A673 (cell line): ENCODE results near the gene MGARP. TPM values are rescaled to one million over a fixed set of nuclear protein-coding genes. Genes with fewer than 3 reads are reported as not detected.

Experiments used
- BruUV-seq: library from RNA; stranded (reverse); fragments of 400-500 nt; replicated peaks from 2 replicates; lab custom pipeline; 2021; lab: Mats Ljungman, UMichigan
- CTCF ChIA-PET: fragments of 300-600 bp; sonication (Branson Sonifier 250); formaldehyde crosslinking; loops from one replicate; lab custom pipeline; 2022; ENCODE audit warnings: antibody characterized with exemption; lab: Charles Lee
- POLR2A ChIA-PET: fragments of 300-600 bp; sonication (Branson Sonifier 250); formaldehyde crosslinking; loops from one replicate; lab custom pipeline; 2022; ENCODE audit warnings: antibody characterized with exemption; ENCODE audit not compliant: low non-redundant PET; lab: Charles Lee
- DNase-seq: peaks from one replicate; pipeline ENCODE4 v3.0.0-alpha.2; 2015; ENCODE audit warnings: low spot score
- H3K27ac ChIP-seq: fragments of 200-600 bp; sonication (generic); 2 replicates; pipeline ENCODE4 v1.5.1; 2016; ENCODE audit warnings: mixed run types, low read depth, mild to moderate bottlenecking, mixed read lengths, antibody characterized with exemption, low read length; ENCODE audit not compliant: poor library complexity, severe bottlenecking
- H3K27me3 ChIP-seq: fragments of 200-600 bp; sonication (generic); replicated peaks from 2 replicates; pipeline ENCODE4 v1.6.1; 2017; ENCODE audit warnings: mixed run types, low read depth, mild to moderate bottlenecking, mixed read lengths, antibody characterized with exemption, low read length; ENCODE audit not compliant: insufficient read depth, poor library complexity
- H3K36me3 ChIP-seq: fragments of 200-600 bp; sonication (generic); 2 replicates; pipeline ENCODE4 v1.6.1; 2016; ENCODE audit warnings: mixed run types, mild to moderate bottlenecking, mixed read lengths, antibody characterized with exemption, low read length; ENCODE audit not compliant: insufficient read depth, poor library complexity, severe bottlenecking
- H3K4me1 ChIP-seq: fragments of 200-600 bp; sonication (generic); 2 replicates; pipeline ENCODE4 v1.6.1; 2017; ENCODE audit warnings: mixed run types, mild to moderate bottlenecking, mixed read lengths, antibody characterized with exemption, low read length; ENCODE audit not compliant: insufficient read depth, poor library complexity, severe bottlenecking
- H3K4me3 ChIP-seq: fragments of 200-600 bp; sonication (generic); 2 replicates; pipeline ENCODE4 v1.5.1; 2016; ENCODE audit warnings: low read depth, mixed run types, mild to moderate bottlenecking, mixed read lengths, low read length; ENCODE audit not compliant: poor library complexity, severe bottlenecking
- H3K9me3 ChIP-seq: fragments of 200-600 bp; sonication (generic); 2 replicates; pipeline ENCODE4 v1.6.1; 2016; ENCODE audit warnings: mixed run types, low read depth, mild to moderate bottlenecking, mixed read lengths, antibody characterized with exemption, low read length; ENCODE audit not compliant: poor library complexity, severe bottlenecking
- EZH2 ChIP-seq: fragments of 200-600 bp; sonication (generic); IDR thresholded peaks from 2 replicates; pipeline ENCODE4 v1.6.1; 2017; ENCODE audit warnings: borderline replicate concordance, low read depth, mild to moderate bottlenecking, mixed read lengths, antibody characterized with exemption, low read length; ENCODE audit not compliant: poor library complexity, severe bottlenecking
- intact Hi-C: fragments of 100-400 bp; cut with micrococcal nuclease; formaldehyde crosslinking; loops from one replicate; pipeline ENCODE4 v1.10.0; 2022; ENCODE audit not compliant: unreplicated experiment
- total RNA-seq: library from RNA; stranded (reverse); gene quantifications from 2 replicates; pipeline ENCODE4 v1.2.3, GENCODE V29; 2021
- TF ChIP-seq, protein P1 (sequence below): fragments of 300-800, 200-600 bp; sonication (generic); conservative IDR thresholded peaks from 2 replicates; pipeline ENCODE4 v1.5.1; 2017; ENCODE audit warnings: low read depth, mild to moderate bottlenecking, antibody characterized with exemption, low read length, moderate library complexity, mixed read lengths

The MGARP gene
- total RNA-seq, 1 experiment from 2014 or later: 6.0 TPM

DNA sequence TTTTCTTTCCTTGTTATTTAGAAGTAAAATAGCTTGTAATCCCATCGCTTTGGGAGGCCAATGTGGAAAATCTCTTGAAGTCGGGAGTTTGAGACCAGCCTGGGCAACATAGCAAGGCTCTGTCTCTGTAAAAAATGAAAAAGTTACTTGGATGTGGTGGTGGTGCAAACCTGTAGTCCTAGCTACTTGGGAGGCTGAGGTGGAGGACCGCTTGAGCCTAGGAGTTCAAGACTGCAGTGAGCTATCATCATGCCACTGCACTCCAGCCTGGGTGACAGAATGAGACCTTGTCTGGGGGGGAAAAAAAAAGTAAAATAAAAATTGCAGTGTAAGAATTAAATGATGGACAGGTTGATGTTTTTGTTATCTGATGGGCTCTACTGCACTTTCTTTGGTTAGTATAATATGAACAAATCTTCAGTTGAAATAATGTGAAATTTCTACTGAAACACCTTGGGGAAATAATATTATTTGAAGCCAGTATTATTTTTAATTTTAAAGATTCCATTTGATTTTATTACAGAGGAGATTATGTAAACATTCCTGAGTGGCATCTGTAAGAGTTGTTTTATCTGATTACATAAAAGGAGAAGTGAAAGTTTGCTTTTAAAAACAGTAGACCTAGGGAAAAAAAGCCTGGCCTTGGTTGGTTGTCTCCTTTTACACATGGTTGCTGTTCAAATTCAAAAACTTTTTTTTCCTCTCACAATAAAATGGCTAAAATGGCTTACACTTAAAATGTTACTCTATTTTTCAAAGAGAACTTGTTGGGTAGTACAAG is 32.7 kb upstream of the MGARP start:
- CTCF ChIA-PET: no interaction called here
- TSS peak; percentile 5 for BruUV-seq
- intact Hi-C loops: no loop called here
- H3K27ac ChIP-seq: peak overlapping the region; percentile 26
- DNase-seq: no peak
- no peaks in the 10 kb centered on the region for H3K27me3 ChIP-seq
- H3K9me3 ChIP-seq: peaks cover 7% of the 10 kb centered on the region
- H3K4me3 ChIP-seq: no peak overlapping the region
- TF ChIP-seq, protein P1, sequence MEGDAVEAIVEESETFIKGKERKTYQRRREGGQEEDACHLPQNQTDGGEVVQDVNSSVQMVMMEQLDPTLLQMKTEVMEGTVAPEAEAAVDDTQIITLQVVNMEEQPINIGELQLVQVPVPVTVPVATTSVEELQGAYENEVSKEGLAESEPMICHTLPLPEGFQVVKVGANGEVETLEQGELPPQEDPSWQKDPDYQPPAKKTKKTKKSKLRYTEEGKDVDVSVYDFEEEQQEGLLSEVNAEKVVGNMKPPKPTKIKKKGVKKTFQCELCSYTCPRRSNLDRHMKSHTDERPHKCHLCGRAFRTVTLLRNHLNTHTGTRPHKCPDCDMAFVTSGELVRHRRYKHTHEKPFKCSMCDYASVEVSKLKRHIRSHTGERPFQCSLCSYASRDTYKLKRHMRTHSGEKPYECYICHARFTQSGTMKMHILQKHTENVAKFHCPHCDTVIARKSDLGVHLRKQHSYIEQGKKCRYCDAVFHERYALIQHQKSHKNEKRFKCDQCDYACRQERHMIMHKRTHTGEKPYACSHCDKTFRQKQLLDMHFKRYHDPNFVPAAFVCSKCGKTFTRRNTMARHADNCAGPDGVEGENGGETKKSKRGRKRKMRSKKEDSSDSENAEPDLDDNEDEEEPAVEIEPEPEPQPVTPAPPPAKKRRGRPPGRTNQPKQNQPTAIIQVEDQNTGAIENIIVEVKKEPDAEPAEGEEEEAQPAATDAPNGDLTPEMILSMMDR: no peak
- TF ChIP-seq EZH2: no peak
- H3K36me3 ChIP-seq: peaks cover 6% of the 10 kb centered on the region
- H3K4me1 ChIP-seq: peaks cover 15% of the 10 kb centered on the region
- POLR2A ChIA-PET: no interaction called here

DNA sequence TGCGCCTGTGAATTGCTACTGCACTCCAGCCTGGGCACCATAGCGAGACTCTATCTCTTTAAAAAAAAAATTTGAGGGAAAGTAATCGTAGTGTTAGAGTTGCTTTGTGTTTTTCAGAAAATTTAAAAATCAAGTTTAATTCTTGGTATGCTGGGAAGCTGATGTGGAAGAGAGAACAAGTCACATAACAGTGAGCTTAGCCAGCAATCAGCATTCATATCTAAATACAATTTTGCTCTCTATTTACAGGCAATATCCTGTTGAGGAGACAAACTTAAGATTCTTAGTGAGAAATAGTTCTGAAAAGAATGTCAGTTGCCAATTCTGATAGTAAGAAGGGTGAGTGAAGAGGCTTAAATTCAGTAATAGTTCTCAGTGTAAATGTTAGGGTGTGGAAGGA is 31.9 kb upstream of the MGARP start:
- CTCF ChIA-PET: no interaction called here
- Histone ChIP-seq H3K36me3 (peaks cover 8% of the 10 kb centered on the region), H3K4me1 (peaks cover 15% of the 10 kb centered on the region), H3K9me3 (peaks cover 7% of the 10 kb centered on the region), H3K27ac (peak overlapping the region; percentile 26), H3K27me3 (no peaks in the 10 kb centered on the region), H3K4me3 (no peak overlapping the region)
- no TSS peak for BruUV-seq
- DNase-seq: no peak
- no peak for TF ChIP-seq EZH2
- TF ChIP-seq, protein P1: no peak
- intact Hi-C loops: no loop called here
- POLR2A ChIA-PET: interaction anchor here (0.7 kb wide), 1 partner anchor 12 kb away, joined by 4 read pairs; no protein-coding TSS in a partner anchor

DNA sequence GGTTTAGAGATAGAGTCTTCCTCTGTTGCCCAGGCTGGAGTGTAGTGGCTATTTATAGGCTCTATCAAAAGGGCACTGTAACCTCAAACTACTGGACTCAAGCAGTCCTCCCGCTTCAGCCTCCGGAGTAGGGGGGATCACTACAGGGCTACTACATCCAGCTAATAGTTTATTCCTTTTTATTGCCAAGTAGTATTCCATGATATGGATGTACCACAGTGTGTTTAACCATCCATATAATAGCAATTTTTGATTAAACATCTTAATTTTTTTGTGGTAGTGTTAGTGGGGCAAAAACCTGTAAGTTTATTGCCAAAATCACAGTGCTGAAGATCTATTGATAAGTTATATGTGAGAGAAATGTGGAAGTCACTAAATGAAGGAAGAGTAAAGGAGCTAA is 24.9 kb upstream of the MGARP start:
- ChIA-PET POLR2A (no interaction called here), CTCF (no interaction called here)
- no TSS peak for BruUV-seq

More for the DNA sequence above, 24.9 kb upstream of the MGARP start:
- Histone ChIP-seq H3K4me1 (no peaks in the 10 kb centered on the region), H3K36me3 (peaks cover 35% of the 10 kb centered on the region), H3K27ac (no peak overlapping the region), H3K27me3 (no peaks in the 10 kb centered on the region), H3K9me3 (peaks cover 11% of the 10 kb centered on the region), H3K4me3 (no peak overlapping the region)
- TF ChIP-seq, protein P1: no peak
- TF ChIP-seq EZH2: no peak
- no peak for DNase-seq
- intact Hi-C loops: loop anchor here (5.0 kb wide), 1 partner anchor 223 kb away; no protein-coding TSS in a partner anchor
